ENCODE results near the gene APBB2. TPM values are rescaled to one million over a fixed set of nuclear protein-coding genes. Genes with fewer than 3 reads are reported as not detected.

APBB2 gene
- total and polyA plus RNA-seq, 11 donors = 8.6 to 39.1 (median 26.7) TPM

- H3K4me1 ChIP-seq = peaks cover 0 to 7% (median 0%) of the 10 kb centered on the region in 12 donors
- TF ChIP-seq POLR2A (IDR thresholded peaks at IDR 0.05) = no peak
- no peak for TF ChIP-seq CTCF (IDR thresholded peaks at IDR 0.05)
- ATAC-seq (no peak), DNase-seq (no peak)
- peaks cover 0 to 2% (median 0%) of the 10 kb centered on the region in 9 donors for H3K36me3 ChIP-seq
- peaks cover 0 to 10% (median 0%) of the 10 kb centered on the region in 12 donors for H3K9me3 ChIP-seq
- H3K27ac ChIP-seq = no peak overlapping the region
- intact Hi-C loops (cut with DNase I) = loop anchor here in 5 of 10 donors (2.0 to 10.0 kb wide), 3 partner anchors 51 to 234 kb away; no protein-coding TSS in a partner anchor
- H3K4me3 ChIP-seq = no peak overlapping the region
- H3K27me3 ChIP-seq = no peaks in the 10 kb centered on the region
- 87 to 98% (median 97%) methylated on average over 5 of the region's 5 CpGs for WGBS, 4 donors
These were observed 235.8 kb downstream of the APBB2 start for GRCh38 chr4:40978548-40978947.

GRCh38 chr4:40976343-40976742 is 238.0 kb downstream of the APBB2 start:
- Histone ChIP-seq H3K4me1 (peaks cover 0 to 7% (median 0%) of the 10 kb centered on the region in 12 donors), H3K4me3 (no peak overlapping the region), H3K27me3 (no peaks in the 10 kb centered on the region), H3K36me3 (peaks cover 0 to 2% (median 0%) of the 10 kb centered on the region in 9 donors), H3K27ac (no peak overlapping the region), H3K9me3 (peaks cover 0 to 10% (median 0%) of the 10 kb centered on the region in 12 donors)
- peak in 2 of 4 donors; percentile 52 to 63 for ATAC-seq
- DNase-seq = peak in 1 of 5 donors; percentile 52
- intact Hi-C loops (cut with DNase I) = loop anchor here in 7 of 10 donors (1.0 to 10.0 kb wide), 5 partner anchors 49 to 238 kb away; partner anchors contain the start of gene APBB2 (in 4 of the 7)
- TF ChIP-seq POLR2A (IDR thresholded peaks at IDR 0.05) (no peak), CTCF (IDR thresholded peaks at IDR 0.05) (peak; percentile 63 to 87 (median 75))

GRCh38 chr4:40972722-40973121 is 241.6 kb downstream of the APBB2 start:
- H3K4me3 ChIP-seq = no peak overlapping the region
- intact Hi-C loops (cut with DNase I) = loop anchor here in 4 of 10 donors (5.0 to 10.0 kb wide), 3 partner anchors 40 to 48 kb away; no protein-coding TSS in a partner anchor
- no peaks in the 10 kb centered on the region for H3K27me3 ChIP-seq
- H3K9me3 ChIP-seq = no peaks in the 10 kb centered on the region
- peaks cover 0 to 2% (median 0%) of the 10 kb centered on the region in 9 donors for H3K36me3 ChIP-seq
- ATAC-seq (no peak), DNase-seq (no peak)
- H3K27ac ChIP-seq = no peak overlapping the region
- peaks cover 0 to 7% (median 0%) of the 10 kb centered on the region in 12 donors for H3K4me1 ChIP-seq
- 94 to 100% (median 98%) methylated on average over 1 of the region's 1 CpG for WGBS, 4 donors
- TF ChIP-seq POLR2A (IDR thresholded peaks at IDR 0.05) (no peak), CTCF (IDR thresholded peaks at IDR 0.05) (no peak)

GRCh38 chr4:40971338-40971737 is 243.0 kb downstream of the APBB2 start:
- 75 to 88% (median 84%) methylated on average over 3 of the region's 3 CpGs for WGBS, 4 donors
- no peak for ATAC-seq
- no peak overlapping the region for H3K27ac ChIP-seq
- H3K36me3 ChIP-seq = no peaks in the 10 kb centered on the region
- no peak for DNase-seq
- H3K9me3 ChIP-seq = no peaks in the 10 kb centered on the region
- intact Hi-C loops (cut with DNase I) = loop anchor here in 4 of 10 donors (5.0 to 10.0 kb wide), 3 partner anchors 39 to 47 kb away; no protein-coding TSS in a partner anchor
- H3K4me1 ChIP-seq = peaks cover 0 to 5% (median 0%) of the 10 kb centered on the region in 12 donors
- TF ChIP-seq POLR2A (IDR thresholded peaks at IDR 0.05) (no peak), CTCF (IDR thresholded peaks at IDR 0.05) (no peak)
- H3K4me3 ChIP-seq = no peak overlapping the region
- no peaks in the 10 kb centered on the region for H3K27me3 ChIP-seq

Data from heart left ventricle (tissue), 16 donors.